GM23248 (cell line): Measurements from ENCODE around the gene MAP7D2. TPM values are rescaled to one million over a fixed set of nuclear protein-coding genes. Genes with fewer than 3 reads are reported as not detected.

Source experiments
- DNase-seq: peaks from one replicate; pipeline ENCODE4 v3.0.0-alpha.2; 2015
- H2AFZ ChIP-seq: fragments of 200-600 bp; sonication (generic); 2 replicates; pipeline ENCODE4 v1.6.1; 2016; ENCODE audit warnings: antibody characterized with exemption
- H3F3A ChIP-seq: fragments of 200-600 bp; sonication (generic); 2 replicates; pipeline ENCODE4 v1.6.1; 2016; ENCODE audit warnings: mild to moderate bottlenecking, antibody characterized with exemption, mixed run types; ENCODE audit not compliant: insufficient read depth
- H3K27ac ChIP-seq: fragments of 200-600 bp; sonication (generic); 2 replicates; pipeline ENCODE4 v1.5.1; 2016; ENCODE audit warnings: mild to moderate bottlenecking
- H3K27me3 ChIP-seq: fragments of 200-600 bp; sonication (generic); replicated peaks from 2 replicates; pipeline ENCODE4 v1.6.1; 2016; ENCODE audit warnings: mild to moderate bottlenecking; ENCODE audit not compliant: insufficient read depth
- H3K36me3 ChIP-seq: fragments of 200-600 bp; sonication (generic); 2 replicates; pipeline ENCODE4 v1.6.1; 2016; ENCODE audit warnings: low read depth, mild to moderate bottlenecking
- H3K4me1 ChIP-seq: fragments of 200-600 bp; sonication (generic); 2 replicates; pipeline ENCODE4 v1.6.1; 2016; ENCODE audit warnings: mild to moderate bottlenecking; ENCODE audit not compliant: insufficient read depth
- H3K4me2 ChIP-seq: fragments of 200-600 bp; sonication (generic); one replicate; pipeline ENCODE4 v1.6.1; 2016; ENCODE audit warnings: mild to moderate bottlenecking; ENCODE audit not compliant: unreplicated experiment
- H3K4me3 ChIP-seq: fragments of 200-600 bp; sonication (generic); 2 replicates; pipeline ENCODE4 v1.5.1; 2016; ENCODE audit warnings: mild to moderate bottlenecking
- H3K79me2 ChIP-seq: fragments of 200-600 bp; sonication (generic); 2 replicates; pipeline ENCODE4 v1.6.1; 2016; ENCODE audit warnings: mild to moderate bottlenecking; ENCODE audit not compliant: insufficient read depth
- H3K9ac ChIP-seq: fragments of 200-600 bp; sonication (generic); 2 replicates; pipeline ENCODE4 v1.6.1; 2016; ENCODE audit warnings: mild to moderate bottlenecking
- H3K9me2 ChIP-seq: fragments of 200-600 bp; sonication (generic); 2 replicates; pipeline ENCODE4 v1.6.1; 2016; ENCODE audit warnings: mixed run types, mild to moderate bottlenecking, moderate library complexity; ENCODE audit not compliant: insufficient read depth
- H3K9me3 ChIP-seq: fragments of 200-600 bp; sonication (generic); one replicate; pipeline ENCODE4 v1.6.1; 2017; ENCODE audit warnings: low read depth
- H4K20me1 ChIP-seq: fragments of 200-600 bp; sonication (generic); 2 replicates; pipeline ENCODE4 v1.6.0; 2016; ENCODE audit not compliant: insufficient read depth
- EZH2 ChIP-seq: fragments of 200-600 bp; sonication (generic); IDR thresholded peaks from 2 replicates; pipeline ENCODE4 v1.6.1; 2018; ENCODE audit warnings: antibody characterized with exemption, mild to moderate bottlenecking; ENCODE audit not compliant: insufficient read depth, poor library complexity, severe bottlenecking
- EZH2phosphoT487 ChIP-seq: fragments of 200-600 bp; sonication (generic); IDR thresholded peaks from 2 replicates; pipeline ENCODE4 v1.6.1; 2018; ENCODE audit warnings: antibody characterized with exemption, moderate library complexity, mild to moderate bottlenecking, low read depth; ENCODE audit not compliant: insufficient read depth
- WGBS, 2 experiments: methylation state at CpG; one replicate each; pipeline ENCODE4 v1.1.6; 2015 to 2017; ENCODE audit warnings: low lambda C conversion rate in 2 of 2, low coverage in 1 of 2; ENCODE audit errors: missing lambda C conversion rate in 2 of 2; 5-methylcytosine and 5-hydroxymethylcytosine counted together
- in situ Hi-C: fragments of 300-500 bp; cut with MboI; formaldehyde crosslinking; loops from 2 replicates; pipeline ENCODE4 v1.15.0; 2020
- polyA plus RNA-seq: library from polyadenylated mRNA; unstranded; fragments of >200 nt; fragmentation: Nextera tagmentation; extraction: Ambion mirVana; gene quantifications from 2 replicates; pipeline ENCODE4 v1.2.1, GENCODE V29; 2016
- total RNA-seq: library from RNA; depleted of rRNA; stranded (reverse); fragments of >200 nt; shearing (Covaris generic); gene quantifications from 2 replicates; pipeline ENCODE4 v1.2.3, GENCODE V29; 2014

Gene MAP7D2
- total and polyA plus RNA-seq, 2 experiments from 2014 or later = 0.11 to 0.32 TPM

DNA sequence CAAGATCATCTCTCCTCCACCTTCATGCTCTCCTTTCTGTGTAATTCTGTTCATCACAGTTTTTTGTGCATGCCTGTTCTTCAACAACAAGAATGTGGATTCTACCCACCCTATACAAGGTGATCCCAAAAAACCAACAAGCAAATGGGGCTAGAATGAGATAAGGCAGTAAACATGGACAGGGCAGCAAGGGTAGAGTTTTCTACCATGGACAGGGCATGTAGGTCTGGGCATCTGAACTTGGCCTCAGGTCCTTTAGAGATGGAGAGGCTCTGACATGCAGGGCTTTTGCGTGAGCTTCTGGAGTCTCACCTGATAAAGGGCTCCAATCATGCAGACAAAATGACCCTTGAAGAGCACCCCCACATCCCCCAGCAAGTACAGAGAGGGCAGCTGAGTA is 36.4 kb downstream of the MAP7D2 start:
- no peak overlapping the region for H2AFZ ChIP-seq
- no peak overlapping the region for H3K9ac ChIP-seq
- in situ Hi-C loops = no loop called here
- no peak overlapping the region for H3K27ac ChIP-seq
- TF ChIP-seq EZH2phosphoT487 (no peak), EZH2 (no peak)
- no peak for DNase-seq
- no peaks in the 10 kb centered on the region for H4K20me1 ChIP-seq
- no peaks in the 10 kb centered on the region for H3K79me2 ChIP-seq
- WGBS, 2 experiments = 81 to 88% methylated on average over 1 of the region's 1 CpG
- no peaks in the 10 kb centered on the region for H3K4me1 ChIP-seq
- no peaks in the 10 kb centered on the region for H3F3A ChIP-seq
- no peaks in the 10 kb centered on the region for H3K9me2 ChIP-seq
- no peak overlapping the region for H3K4me2 ChIP-seq
- no peaks in the 10 kb centered on the region for H3K27me3 ChIP-seq
- H3K4me3 ChIP-seq = no peak overlapping the region
- no peaks in the 10 kb centered on the region for H3K36me3 ChIP-seq
- H3K9me3 ChIP-seq = no peaks in the 10 kb centered on the region

DNA sequence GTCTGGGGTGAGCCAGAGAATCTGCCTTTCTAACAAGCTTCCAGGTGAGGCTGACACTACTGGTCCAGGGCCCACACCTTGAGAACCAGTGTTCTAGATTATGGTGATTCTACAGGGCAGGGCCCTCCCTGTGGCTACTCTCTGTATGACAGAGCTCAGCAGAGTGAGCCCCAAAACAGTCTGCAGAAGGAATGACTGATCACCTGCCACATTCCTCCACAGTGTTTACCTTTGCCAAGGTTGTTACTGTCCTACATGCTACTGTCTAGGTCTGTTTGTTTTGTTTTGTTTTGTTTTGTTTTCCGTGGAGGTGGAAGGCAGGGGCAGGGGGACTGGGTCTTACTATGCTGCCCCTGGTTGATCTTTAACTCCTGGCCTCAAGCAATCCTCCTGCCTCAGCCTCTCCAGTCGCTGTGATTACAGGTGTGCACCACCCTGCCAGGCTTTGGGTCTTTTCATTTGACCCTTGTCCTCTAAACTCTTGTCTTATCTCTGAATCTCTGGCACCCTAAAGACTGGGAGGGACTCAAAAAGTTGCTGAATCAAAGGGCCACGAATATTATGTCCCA is 45.1 kb downstream of the MAP7D2 start:
- Histone ChIP-seq H3K4me2 (no peak overlapping the region), H3K36me3 (no peaks in the 10 kb centered on the region), H3K79me2 (no peaks in the 10 kb centered on the region), H3K4me3 (no peak overlapping the region), H3K9me2 (no peaks in the 10 kb centered on the region), H3K9ac (no peak overlapping the region), H3F3A (0 out of 2 replicates have a peak, but pooled peaks cover 6% of the 10 kb centered on the region), H3K9me3 (no peaks in the 10 kb centered on the region), H4K20me1 (no peaks in the 10 kb centered on the region), H2AFZ (no peak overlapping the region), H3K4me1 (peaks cover 11% of the 10 kb centered on the region; the same call in 1 of the 2 replicates), H3K27me3 (no peaks in the 10 kb centered on the region), H3K27ac (no peak overlapping the region)
- in situ Hi-C loops = no loop called here
- TF ChIP-seq EZH2 (no peak), EZH2phosphoT487 (no peak)
- DNase-seq = no peak
- WGBS, 2 experiments = 67 to 89% methylated on average over 3 of the region's 3 CpGs

DNA sequence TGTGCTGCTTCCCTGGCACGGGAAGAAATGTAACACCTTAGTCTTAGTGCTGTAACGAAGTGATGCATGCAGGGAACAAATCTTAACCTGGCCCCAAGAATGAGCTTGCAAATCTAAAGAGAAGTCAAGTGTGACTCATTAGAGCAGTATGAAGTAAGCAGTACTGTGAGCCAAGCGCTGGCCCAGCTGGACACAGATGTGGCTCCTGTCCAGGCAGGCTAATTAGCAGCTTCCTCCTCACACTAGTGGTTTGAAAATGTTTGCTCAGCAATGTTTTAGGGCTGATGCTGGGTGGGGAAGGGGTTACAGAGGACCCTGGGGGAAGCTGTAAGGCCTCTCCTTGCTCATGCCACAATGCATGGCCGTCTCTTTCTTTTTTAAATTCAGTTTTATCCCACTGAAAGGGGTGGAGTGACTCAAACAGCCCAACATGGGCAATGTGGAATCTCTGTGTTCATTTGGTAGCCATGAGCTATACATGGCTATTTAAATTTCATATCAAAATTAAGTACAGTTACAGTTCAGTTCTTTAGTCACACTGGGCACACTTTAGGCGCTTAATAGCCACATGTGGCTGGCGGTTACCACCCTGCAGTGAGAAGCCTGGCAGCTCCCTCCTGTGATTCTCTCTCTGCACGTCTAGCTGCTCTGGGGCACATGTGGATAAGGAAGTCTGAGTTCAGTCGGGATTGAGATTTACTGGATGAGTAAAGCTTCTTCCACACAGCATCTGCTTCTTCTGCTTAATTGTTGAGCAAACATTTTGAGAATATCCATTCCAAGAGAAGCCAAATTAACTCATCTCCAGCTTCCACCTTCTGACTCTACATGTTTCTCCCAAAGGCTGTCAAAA is 48.8 kb downstream of the MAP7D2 start:
- Histone ChIP-seq H3K9ac (peak overlapping the region; percentile 51), H3K4me3 (peak overlapping the region; percentile 33; the same call in 1 of the 2 replicates), H3K27ac (peak overlapping the region; percentile 69), H4K20me1 (no peaks in the 10 kb centered on the region), H3K36me3 (no peaks in the 10 kb centered on the region), H3K4me1 (peaks cover 11% of the 10 kb centered on the region; the same call in 1 of the 2 replicates), H3K4me2 (peak overlapping the region; percentile 67), H3K9me3 (no peaks in the 10 kb centered on the region), H3F3A (0 out of 2 replicates have a peak, but pooled peaks cover 6% of the 10 kb centered on the region), H3K79me2 (no peaks in the 10 kb centered on the region), H3K27me3 (no peaks in the 10 kb centered on the region), H3K9me2 (no peaks in the 10 kb centered on the region), H2AFZ (no peak overlapping the region)
- WGBS, 2 experiments = 3 to 10% methylated on average over 8 of the region's 8 CpGs
- in situ Hi-C loops = no loop called here
- DNase-seq = peak; percentile 90
- no peak for TF ChIP-seq EZH2
- TF ChIP-seq EZH2phosphoT487 = no peak

DNA sequence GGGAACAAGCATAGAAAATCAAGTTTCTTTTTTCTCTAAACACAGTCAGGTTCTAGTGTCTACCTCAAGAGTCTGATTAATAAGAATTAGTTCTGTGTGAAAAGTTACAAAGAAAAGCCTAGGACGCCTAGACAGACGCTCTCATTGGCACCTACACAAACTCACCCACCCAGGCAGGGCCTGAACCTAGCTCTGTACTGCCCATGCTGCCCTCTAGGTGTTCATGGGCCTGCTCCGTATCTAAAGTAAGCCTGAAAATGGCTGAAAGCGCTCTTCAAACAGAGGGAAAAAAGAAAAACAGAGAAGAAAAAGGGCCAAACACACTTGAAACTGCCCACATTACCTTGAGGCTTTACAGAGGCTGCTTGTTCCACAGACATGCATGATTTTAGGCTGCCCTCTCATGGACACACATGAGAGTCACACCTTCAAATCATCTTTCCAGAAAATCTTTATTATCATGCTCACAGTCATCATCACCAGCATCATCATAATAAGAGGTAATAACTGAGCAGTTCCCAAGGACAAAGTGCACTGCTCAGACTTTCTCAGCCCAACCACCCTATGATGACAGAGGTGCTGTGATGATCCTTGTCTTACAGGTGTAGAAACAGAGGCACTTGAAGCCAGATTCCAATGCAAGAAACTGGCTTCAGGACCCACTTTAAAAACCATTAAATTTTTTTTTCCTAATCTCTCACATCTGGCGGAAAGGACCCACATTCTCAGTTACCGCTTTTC is 49.6 kb downstream of the MAP7D2 start:
- Histone ChIP-seq H4K20me1 (no peaks in the 10 kb centered on the region), H3K9ac (peak overlapping the region; percentile 51), H3K4me1 (peaks cover 11% of the 10 kb centered on the region; the same call in 1 of the 2 replicates), H3K27ac (peak overlapping the region; percentile 69), H3K79me2 (no peaks in the 10 kb centered on the region), H3K4me3 (peak overlapping the region; percentile 33; the same call in 1 of the 2 replicates), H3K36me3 (no peaks in the 10 kb centered on the region), H3K9me3 (no peaks in the 10 kb centered on the region), H3F3A (0 out of 2 replicates have a peak, but pooled peaks cover 8% of the 10 kb centered on the region), H2AFZ (no peak overlapping the region), H3K27me3 (no peaks in the 10 kb centered on the region), H3K4me2 (peak overlapping the region; percentile 67), H3K9me2 (no peaks in the 10 kb centered on the region)
- TF ChIP-seq EZH2 (no peak), EZH2phosphoT487 (no peak)
- peak; percentile 69 for DNase-seq
- in situ Hi-C loops = no loop called here
- WGBS, 2 experiments = 55 to 62% methylated on average over 6 of the region's 6 CpGs
